Astrocyte (in vitro differentiated cells and primary cell): ENCODE data around the gene OTOG. TPM values are rescaled to one million over a fixed set of nuclear protein-coding genes. Genes with fewer than 3 reads are reported as not detected.

ENCODE experiments used
- DNase-seq: peaks from one replicate; pipeline ENCODE4 v3.0.0-alpha.2; 2010; ENCODE audit warnings: low read depth
- FAIRE-seq: peaks from 2 replicates; lab custom pipeline; 2011; peaks lifted over from hg19 to GRCh38; lab: Jason Lieb, UNC
- H2AFZ ChIP-seq: 2 replicates; pipeline ENCODE4 v1.6.0; 2012; ENCODE audit warnings: low read depth, low read length, inconsistent platforms
- H3K27ac ChIP-seq: 2 replicates; pipeline ENCODE4 v1.5.1; 2011; ENCODE audit warnings: low read depth, low read length, inconsistent platforms
- H3K27me3 ChIP-seq: 2 replicates; pipeline ENCODE4 v1.6.0; 2011; ENCODE audit warnings: low read length, inconsistent platforms; ENCODE audit not compliant: insufficient read depth
- H3K36me3 ChIP-seq: 2 replicates; pipeline ENCODE4 v1.5.1; 2011; ENCODE audit warnings: low read length, inconsistent platforms; ENCODE audit not compliant: insufficient read depth
- H3K4me1 ChIP-seq: 2 replicates; pipeline ENCODE4 v1.5.1; 2011; ENCODE audit warnings: low read length, inconsistent platforms; ENCODE audit not compliant: insufficient read depth
- H3K4me2 ChIP-seq: 2 replicates; pipeline ENCODE4 v1.6.0; 2012; ENCODE audit warnings: low read length, inconsistent platforms
- H3K4me3 ChIP-seq: 2 replicates; pipeline ENCODE4 v1.5.1; 2011; ENCODE audit warnings: low read depth, mild to moderate bottlenecking, low read length, inconsistent platforms; ENCODE audit not compliant: insufficient read depth
- H3K79me2 ChIP-seq: 2 replicates; pipeline ENCODE4 v1.6.0; 2012; ENCODE audit warnings: mild to moderate bottlenecking, low read length, inconsistent platforms; ENCODE audit not compliant: insufficient read depth
- H3K9ac ChIP-seq: 2 replicates; pipeline ENCODE4 v1.6.0; 2012; ENCODE audit warnings: mild to moderate bottlenecking, low read length, inconsistent platforms
- H3K9me3 ChIP-seq: 2 replicates; pipeline ENCODE4 v1.5.1; 2012; ENCODE audit warnings: low read depth, mild to moderate bottlenecking, low read length, inconsistent platforms; ENCODE audit not compliant: insufficient read depth
- H4K20me1 ChIP-seq: 2 replicates; pipeline ENCODE4 v1.6.0; 2012; ENCODE audit warnings: low read length, inconsistent platforms; ENCODE audit not compliant: insufficient read depth
- H3K27ac Mint-ChIP-seq: one replicate; pipeline ENCODE4 v1.8.0; 2021; ENCODE audit warnings: mild to moderate bottlenecking, mixed read lengths; ENCODE audit not compliant: unreplicated experiment
- H3K27me3 Mint-ChIP-seq: one replicate; pipeline ENCODE4 v1.8.0; 2021; ENCODE audit warnings: low read depth, mixed read lengths; ENCODE audit not compliant: unreplicated experiment
- H3K36me3 Mint-ChIP-seq: one replicate; pipeline ENCODE4 v1.8.0; 2021; ENCODE audit warnings: low read depth, mixed read lengths; ENCODE audit not compliant: unreplicated experiment
- H3K4me1 Mint-ChIP-seq: one replicate; pipeline ENCODE4 v1.8.0; 2021; ENCODE audit warnings: low read depth, mixed read lengths; ENCODE audit not compliant: unreplicated experiment
- H3K4me3 Mint-ChIP-seq: one replicate; pipeline ENCODE4 v1.8.0; 2021; ENCODE audit warnings: mild to moderate bottlenecking, moderate library complexity, mixed read lengths; ENCODE audit not compliant: unreplicated experiment
- H3K9me3 Mint-ChIP-seq: one replicate; pipeline ENCODE4 v1.8.0; 2021; ENCODE audit warnings: mild to moderate bottlenecking, mixed read lengths; ENCODE audit not compliant: unreplicated experiment
- CTCF ChIP-seq: IDR thresholded peaks from 2 replicates; pipeline ENCODE4 v1.5.1; 2011; ENCODE audit warnings: low read depth, mild to moderate bottlenecking, inconsistent platforms, low read length, moderate library complexity; ENCODE audit not compliant: insufficient read depth
- EZH2 ChIP-seq: IDR thresholded peaks from 2 replicates; pipeline ENCODE4 v1.6.1; 2012; ENCODE audit warnings: mild to moderate bottlenecking, low read length, inconsistent platforms; ENCODE audit not compliant: insufficient read depth
- total RNA-seq: library from RNA; stranded (reverse); gene quantifications from 2 replicates; pipeline ENCODE4 v1.2.1, GENCODE V29; 2021

OTOG gene
- total RNA-seq, 1 donor from 2014 or later = not detected

- FAIRE-seq (no peak), DNase-seq (no peak)
- Histone ChIP-seq H3K4me1 (no peaks in the 10 kb centered on the region), H4K20me1 (no peaks in the 10 kb centered on the region), H3K27me3 (peaks cover 10% of the 10 kb centered on the region), H2AFZ (no peak overlapping the region), H3K9ac (no peak overlapping the region), H3K9me3 (no peaks in the 10 kb centered on the region), H3K27ac (no peak overlapping the region), H3K79me2 (no peaks in the 10 kb centered on the region), H3K4me2 (no peak overlapping the region), H3K4me3 (no peak overlapping the region), H3K36me3 (no peaks in the 10 kb centered on the region)
- Mint-ChIP-seq H3K9me3 (peaks cover 1% of the 10 kb centered on the region), H3K36me3 (no peaks in the 10 kb centered on the region), H3K4me3 (no peak overlapping the region), H3K27me3 (peaks cover 42% of the 10 kb centered on the region), H3K27ac (no peak overlapping the region), H3K4me1 (peaks cover 12% of the 10 kb centered on the region)
- TF ChIP-seq CTCF (no peak), EZH2 (no peak)
Measured at GRCh38 chr11:17508306-17508705, 38.8 kb upstream of the OTOG start.

GRCh38 chr11:17508791-17509190, 38.3 kb upstream of the OTOG start:
- H3K9me3 Mint-ChIP-seq = peaks cover 1% of the 10 kb centered on the region

More at GRCh38 chr11:17508791-17509190, 38.3 kb upstream of the OTOG start:
- H3K4me2 ChIP-seq = no peak overlapping the region
- no peaks in the 10 kb centered on the region for H3K9me3 ChIP-seq
- H3K4me1 Mint-ChIP-seq = peaks cover 16% of the 10 kb centered on the region
- no peaks in the 10 kb centered on the region for H3K36me3 Mint-ChIP-seq
- H2AFZ ChIP-seq = no peak overlapping the region
- TF ChIP-seq CTCF (no peak), EZH2 (no peak)
- peaks cover 13% of the 10 kb centered on the region for H3K27me3 ChIP-seq
- DNase-seq = no peak
- H4K20me1 ChIP-seq = no peaks in the 10 kb centered on the region
- H3K4me1 ChIP-seq = no peaks in the 10 kb centered on the region
- H3K79me2 ChIP-seq = no peaks in the 10 kb centered on the region
- H3K4me3 Mint-ChIP-seq = no peak overlapping the region
- H3K9ac ChIP-seq = no peak overlapping the region
- no peak for FAIRE-seq
- peak overlapping the region; percentile 53 for H3K27ac Mint-ChIP-seq
- H3K27ac ChIP-seq = no peak overlapping the region
- H3K36me3 ChIP-seq = no peaks in the 10 kb centered on the region
- peaks cover 38% of the 10 kb centered on the region for H3K27me3 Mint-ChIP-seq
- no peak overlapping the region for H3K4me3 ChIP-seq
